Stimulated activated CD4-positive, alpha-beta T cell treated with anti-CD3 and anti-CD28 coated beads, Interleukin-4, amount 100 ng/mL, for 1 hour (primary cell): ENCODE measurements around the gene PAK4.
"Not testable (repeated sequence)": the region's sequence is repeated elsewhere in the genome, so short reads cannot be mapped to it uniquely, and the experiment has no call there.

Source experiments
- DNase-seq: peaks from one replicate; pipeline ENCODE4 v3.0.0-alpha.2; 2020

Gene PAK4

DNA sequence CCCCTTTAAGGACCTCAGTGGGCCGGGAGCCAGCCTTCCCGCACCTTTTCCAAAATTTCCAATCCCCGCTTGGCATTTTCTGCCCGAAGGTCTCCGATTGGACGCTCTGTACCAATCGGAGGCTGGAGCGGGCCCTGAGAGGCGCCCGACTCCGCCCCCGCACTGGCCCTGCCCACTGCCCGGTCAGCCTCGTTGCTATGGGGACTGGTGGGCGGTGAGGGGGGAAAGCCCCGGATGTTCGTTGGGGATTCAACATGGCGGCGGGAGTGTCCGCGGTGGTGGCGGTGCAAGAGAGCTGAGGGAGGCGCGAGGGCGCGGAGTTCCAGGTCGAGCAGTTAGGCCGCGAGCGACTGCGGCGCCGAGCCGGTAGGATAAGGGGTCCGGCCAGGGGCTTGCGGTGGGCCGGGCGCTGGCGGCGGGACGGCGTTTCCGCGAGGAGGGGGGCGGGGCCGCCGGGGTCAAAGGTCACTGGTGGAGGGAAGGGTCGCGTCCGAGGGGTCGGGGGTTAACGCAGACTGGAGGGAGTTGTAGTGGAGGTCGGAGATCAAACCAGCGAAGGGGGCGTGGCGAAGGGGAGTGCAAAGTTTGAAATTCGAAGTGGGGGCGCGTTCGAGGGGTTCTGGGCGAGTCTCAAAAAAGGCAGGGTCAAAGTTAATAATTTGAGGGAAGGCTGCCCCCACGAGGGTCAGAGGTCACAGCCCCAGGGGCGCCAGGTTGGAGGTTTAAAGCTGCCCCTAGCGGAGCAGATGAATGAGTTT lies at the start of gene PAK4:
Gene PAK4 (plus strand): TSS at position 233 of the 758 bp plus-strand sequence. CDS start 43,768 bp downstream, outside the sequence.
- peak; percentile 98 for DNase-seq

DNA sequence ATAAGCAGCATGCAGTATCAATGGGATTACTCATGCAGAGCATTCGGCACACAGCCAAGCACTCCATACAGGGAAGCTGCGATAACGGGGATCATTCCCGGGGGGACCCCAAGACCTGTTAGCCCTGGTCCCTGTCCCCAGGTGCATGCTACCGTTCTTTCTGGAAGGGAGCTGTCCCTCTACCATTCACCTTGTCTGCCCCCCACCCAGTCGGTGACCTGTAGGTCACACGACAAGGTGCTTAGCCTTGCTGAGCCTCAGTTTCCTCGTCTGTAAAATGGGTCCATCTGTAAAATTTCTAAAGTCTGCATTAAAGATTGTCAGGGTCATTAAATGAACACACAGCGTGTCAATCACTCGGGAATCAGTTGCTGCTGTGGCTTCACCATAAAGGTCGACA lies 48.3 kb upstream of the PAK4 start:
- no peak for DNase-seq

DNA sequence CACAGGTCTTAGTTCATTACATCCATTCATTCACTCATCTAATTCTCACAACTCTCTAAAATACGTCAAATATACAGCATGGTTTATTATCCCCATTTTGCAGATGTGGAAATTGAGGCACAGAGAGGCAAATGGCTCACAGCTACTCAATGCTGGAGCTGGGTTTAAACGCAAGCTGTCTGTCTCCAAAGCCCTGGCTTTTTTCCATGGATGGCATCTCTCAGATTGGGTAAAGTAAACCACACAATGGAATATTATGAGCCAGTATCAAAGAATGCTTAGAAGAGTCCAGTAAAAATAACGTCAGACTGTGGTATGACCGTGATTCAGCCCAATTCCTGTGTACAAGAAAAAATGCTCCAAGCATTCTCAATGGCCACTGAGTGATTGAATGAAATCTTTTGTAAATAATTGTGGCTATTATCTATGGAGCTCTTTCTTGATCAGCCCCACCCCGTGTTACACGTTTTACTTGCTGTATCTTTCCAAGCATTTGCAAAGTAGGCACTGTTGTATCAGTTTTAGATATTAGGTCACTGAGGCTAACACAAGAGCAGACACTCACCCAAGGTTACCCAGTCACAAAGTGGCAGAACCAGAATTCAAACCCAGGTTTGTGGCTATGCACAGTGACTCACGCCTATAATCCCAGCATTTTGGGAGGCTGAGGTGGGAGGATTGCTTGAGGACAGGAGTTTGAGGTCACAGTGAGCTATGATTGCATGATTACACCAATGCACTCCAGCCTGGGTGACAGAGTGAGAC lies 47.0 kb upstream of the PAK4 start:
- DNase-seq, result no peak

DNA sequence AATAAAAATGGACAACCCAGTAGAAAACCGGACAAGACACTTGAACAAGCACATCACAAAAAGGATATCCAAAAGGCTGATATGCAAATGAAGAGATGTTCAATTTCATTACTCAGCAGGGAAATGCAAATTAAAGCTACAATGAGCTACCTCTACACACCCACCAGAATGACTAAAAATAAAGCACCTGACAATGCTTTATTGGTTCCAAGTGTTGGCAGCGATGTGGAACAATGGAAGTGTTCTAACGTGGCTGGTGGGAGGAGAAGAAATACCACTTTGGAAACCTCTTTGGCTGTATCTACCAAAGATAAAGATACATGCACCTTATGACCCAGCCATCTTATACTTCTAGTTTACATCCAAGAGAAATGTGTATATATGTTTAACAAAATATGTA lies 45.2 kb upstream of the PAK4 start:
- no peak for DNase-seq

DNA sequence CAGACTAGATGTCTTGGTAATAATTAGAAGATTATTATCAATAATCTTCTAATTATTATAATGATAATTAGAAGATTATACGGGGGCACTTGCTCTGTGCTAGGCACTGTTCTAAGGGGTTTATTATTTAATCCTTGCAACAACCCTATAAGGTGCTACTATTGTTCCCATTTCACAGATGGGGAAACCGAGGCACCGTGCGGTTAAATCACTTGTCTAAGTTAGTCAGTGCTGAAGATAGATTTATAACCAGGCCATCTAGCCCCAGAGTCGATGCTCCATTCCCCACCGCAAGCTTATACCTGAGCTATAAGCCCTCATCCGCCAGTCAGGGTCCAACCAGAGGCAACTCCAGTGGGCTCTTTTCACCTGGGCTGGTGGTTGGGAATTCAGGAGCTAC lies 43.4 kb upstream of the PAK4 start:
- no peak for DNase-seq

DNA sequence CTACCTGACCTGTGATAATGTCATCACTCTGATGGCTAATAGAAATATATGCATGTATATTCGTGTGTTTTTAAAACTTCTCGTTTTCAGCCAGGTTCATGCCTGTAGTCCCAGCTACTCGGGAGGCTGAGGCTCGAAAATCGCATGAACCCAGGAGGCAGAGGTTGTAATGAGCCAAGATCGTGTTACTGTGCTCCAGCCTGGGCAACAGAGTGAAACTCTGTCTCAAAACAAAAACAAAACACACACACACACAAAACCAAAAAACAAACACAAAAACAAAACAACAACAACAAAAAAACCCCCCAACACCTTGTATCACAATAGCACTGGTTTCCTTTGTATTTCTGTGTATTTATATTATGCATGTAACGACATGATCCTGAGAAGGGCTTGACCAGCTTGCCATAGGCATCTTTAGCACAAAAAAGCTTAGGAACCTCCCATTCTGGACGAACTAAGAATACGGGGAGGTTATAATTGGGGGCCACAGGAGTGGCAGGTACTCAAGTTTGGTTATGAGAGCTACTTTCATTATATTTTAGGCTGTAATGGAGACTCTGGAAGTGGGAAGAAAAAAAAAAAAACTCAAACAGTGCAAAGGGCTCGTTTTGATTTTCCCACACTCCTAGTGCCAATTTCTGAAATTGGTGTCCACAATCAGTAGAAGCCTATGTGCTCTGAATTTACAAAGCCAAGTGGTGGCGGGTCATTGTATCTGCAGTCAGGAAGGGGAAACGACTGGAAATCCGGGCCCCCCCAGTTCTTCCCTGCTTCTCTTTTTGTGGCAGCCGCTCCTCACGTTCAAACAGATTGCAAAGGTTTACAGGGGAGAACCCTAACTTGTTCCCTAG lies 42.6 kb upstream of the PAK4 start:
- DNase-seq, result no peak

DNA sequence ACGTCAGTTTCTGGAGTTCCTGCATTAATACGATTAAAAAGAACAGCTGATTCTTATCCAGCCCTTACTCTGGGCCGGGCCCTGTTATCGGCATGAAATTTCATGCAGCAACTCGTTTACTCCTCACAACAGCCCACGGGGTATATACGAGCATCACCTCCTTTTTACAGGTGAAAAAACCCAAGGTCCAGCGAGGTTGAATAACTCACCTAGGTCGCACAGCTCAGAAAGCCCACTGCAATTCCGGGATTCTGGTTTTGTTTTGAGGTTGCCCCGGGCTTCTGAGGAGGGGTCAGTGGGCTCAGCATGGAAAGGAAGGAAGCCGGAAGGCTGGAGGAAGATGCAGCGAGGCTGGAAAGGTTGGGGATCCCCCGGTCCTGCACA lies 42.0 kb upstream of the PAK4 start:
- no peak for DNase-seq

DNA sequence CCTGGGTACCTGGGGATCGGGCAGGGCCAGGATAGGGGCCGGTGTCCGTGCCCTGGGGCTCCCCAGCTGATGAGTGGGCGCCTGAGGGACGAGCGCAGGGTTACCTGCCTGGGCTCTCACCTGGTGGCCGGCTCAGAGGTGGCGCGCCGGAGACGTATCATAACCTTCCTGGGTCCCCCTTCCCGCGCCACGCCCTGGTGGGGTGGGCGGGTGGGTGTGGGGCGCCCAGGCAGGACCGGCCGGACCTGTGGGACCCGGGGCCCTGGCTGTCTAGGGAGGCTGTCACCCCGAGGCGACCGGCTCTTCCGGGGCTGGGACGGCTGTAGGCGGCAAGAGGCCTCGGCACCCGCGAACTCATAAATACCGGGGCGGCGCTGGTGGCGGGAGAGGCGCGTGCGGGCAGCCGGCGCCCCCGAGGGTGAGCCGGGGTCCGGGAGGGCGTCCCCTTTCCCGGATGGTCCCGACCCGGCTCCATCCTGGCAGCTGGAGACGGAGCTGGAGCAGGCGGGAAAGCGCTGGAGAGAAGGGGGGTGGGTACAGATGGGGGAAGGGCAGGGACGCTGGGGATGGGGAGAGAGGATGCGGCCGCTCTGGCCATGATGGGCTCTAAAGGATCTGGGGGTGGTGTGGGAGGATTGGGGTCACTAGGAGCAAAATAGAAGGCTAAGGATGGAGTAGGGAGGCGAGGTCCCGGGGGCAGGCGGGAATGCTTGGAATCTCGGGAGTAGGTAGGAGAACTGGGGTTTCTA lies 41.4 kb upstream of the PAK4 start, which contains the start of gene ACP7:
Gene ACP7 (plus strand): TSS at position 386 of the 749 bp plus-strand sequence. CDS start 902 bp downstream, outside the sequence.
- DNase-seq, result peak; percentile 19

DNA sequence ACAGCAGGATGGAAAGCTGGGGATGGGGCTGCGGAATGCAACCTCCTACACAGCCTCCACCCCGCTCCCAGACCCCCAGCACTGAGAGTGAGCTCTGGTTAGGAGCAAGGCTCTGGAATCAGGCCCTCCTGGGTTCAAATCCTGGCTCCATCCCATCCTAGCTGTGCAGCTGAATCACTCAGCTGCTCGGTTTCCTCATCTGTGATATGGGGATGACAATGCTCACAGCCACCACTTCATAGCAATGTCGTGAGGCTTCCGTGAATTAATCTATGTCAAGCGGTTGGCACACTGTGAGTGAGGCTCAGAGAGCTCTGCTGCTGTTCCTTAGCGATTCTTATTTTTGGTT lies 40.9 kb upstream of the PAK4 start:
- no peak for DNase-seq

DNA sequence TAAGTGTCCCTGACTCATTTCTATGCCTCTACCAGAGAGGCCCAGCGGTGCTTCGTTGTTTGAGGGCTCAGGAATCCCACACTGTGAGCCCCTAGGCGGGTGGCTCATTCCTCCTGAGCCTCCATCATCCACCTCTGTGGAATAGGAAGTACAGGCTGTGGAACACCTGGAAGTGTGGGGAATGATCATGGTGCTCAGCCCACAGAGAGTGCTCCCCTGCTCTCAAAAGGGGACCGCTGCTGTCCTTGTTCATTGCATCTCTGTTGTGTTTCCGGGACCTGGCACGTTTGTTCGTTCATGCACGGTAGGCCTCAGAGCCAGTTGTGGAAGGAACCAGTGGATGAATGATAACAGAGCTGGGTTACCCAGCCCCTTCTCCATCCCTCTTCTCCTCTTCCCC lies 40.2 kb upstream of the PAK4 start:
- DNase-seq, result no peak

DNA sequence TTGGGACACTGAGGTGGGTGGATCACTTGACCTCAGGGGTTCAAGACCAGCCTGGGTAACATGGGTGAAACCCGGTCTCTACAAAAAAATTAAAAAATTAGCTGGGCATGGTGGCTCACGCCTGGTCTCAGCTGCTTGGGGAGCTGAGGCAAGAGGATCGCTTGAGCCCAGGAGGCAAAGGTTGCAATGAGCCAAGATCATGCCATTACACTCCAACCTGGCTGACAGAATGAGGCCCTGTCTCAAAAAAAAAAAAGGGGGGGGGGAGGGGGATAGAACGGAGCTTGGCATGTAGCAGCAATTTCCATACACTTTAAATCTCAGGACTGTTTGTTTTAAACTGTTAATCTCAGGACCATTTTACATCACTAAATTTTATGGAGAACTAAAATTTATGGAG lies 39.2 kb upstream of the PAK4 start:
- DNase-seq, result no peak

DNA sequence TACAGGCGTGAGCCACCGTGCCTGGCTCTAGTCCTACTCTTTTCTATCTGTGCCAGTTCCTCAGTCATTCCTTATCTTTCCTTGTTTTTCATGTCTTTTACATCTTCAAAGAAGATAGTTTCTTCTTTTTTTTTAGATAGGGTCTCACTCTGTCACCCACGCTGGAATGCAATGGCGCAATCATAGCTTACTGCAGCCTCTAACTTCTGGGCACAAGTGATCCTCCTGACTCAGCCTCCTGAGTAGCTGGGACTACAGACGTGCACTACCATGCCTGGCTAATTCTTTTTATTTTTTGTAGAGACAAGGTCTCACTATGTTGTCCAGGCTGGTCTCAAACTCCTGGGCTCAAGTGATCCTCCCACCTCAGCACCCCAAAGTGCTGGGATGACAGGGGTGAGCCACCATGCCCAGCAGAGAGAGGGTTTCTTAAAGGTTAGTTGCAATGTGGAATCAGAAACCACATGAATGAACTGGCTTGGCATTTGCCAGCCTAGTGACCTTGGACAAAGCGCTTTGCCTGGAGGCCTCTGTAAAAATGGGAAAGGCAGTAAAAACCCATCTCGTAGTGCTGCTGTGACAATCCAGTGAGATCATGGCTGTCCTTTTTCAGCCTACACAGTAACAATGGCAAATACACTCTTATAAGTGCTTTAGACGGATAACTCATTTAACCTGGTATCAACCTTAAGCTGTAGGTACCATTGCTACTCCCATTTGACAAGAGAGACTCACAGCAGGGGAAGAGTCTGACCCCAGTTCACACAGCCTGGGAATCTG lies 37.5 kb upstream of the PAK4 start:
- DNase-seq, result no peak

DNA sequence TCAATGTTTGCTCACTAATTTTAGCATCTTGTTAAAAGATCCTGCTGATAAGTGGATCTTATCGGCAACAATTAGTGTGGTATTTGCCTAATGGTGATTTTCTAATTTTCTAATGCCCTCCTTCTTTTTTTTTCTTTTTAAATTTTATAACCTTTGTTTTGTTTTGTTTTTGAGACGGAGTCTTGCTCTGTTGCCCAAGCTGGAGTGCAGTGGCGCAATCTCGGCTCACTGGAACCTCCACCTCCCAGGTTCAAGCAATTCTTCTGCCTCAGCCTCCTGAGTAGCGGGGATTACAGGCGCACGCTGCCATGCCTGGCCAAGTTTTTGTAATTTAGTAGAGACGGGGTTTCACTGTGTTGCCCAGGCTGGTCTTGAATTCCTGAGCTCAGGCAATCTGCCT lies 35.6 kb upstream of the PAK4 start:
- not testable (repeated sequence) for DNase-seq

DNA sequence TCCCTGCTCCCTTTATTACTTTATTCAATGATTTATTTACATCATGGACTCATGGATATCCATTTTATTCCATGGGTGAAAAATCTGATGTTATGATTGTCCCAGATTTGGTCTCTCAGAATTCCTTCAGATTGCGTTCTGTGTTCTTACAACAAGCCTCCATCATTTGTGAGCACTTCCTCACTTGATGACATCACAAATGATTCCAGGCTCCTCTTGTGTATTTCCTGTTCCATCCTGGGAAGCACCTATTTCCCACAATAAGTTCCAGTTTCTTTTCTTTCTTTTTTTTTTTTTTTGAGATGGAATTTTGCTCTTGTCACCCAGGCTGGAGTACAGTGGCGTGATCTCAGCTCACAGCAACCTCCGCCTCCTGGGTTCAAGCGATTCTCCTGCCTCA lies 34.7 kb upstream of the PAK4 start:
- no peak for DNase-seq

DNA sequence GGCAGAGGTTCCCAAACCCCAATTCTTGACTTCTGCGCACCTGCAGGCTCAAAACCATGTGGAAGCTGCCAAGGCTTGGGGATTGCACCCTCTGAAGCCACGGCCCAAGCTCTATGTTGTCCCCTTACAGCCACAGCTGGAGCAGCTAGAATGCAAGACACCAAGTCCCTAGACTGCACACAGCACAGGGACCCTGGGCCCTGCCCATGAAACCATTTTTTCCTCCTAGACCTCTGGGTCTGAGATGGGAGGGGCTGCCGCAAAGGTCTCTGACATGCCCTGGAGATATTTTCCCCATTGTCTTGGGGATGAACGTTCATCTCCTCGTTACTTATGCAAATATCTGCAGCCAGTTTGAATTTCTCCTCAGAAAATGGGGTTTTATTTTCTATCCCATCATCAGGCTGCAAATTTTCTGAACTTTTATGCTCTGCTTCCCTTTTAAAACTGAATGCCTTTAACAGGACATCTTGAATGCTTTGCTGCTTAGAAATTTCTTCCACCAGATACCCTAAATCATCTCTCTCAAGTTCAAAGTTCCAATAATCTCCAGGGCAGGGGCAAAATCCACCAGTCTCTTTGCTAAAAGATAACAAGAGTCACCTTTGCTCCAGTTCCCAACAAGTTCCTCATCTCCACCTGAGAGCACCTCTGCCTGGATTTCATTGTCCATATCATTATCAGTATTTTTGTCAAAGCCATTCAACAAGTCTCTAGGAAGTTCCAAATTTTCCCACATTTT lies 29.6 kb upstream of the PAK4 start:
- not testable (repeated sequence) for DNase-seq

DNA sequence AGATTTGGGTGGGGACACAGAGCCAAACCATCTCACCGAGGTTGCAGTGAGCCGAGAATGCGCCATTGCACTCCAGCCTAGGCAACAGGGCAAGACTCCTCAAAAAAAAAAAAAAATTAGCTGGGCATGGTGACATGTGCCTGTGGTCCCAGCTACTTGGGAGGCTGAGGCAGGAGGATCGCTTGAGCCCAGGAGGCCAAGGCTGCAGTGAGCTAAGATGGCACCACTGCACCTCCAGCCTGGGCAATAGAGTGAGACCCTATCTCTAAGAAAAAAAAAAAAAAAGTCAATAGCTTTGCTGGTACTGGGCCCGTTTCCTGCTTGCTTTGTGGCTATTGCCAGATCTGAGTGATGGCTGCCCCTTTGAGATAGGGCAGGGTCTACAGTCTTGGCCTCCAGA lies 28.3 kb upstream of the PAK4 start:
- no peak for DNase-seq

DNA sequence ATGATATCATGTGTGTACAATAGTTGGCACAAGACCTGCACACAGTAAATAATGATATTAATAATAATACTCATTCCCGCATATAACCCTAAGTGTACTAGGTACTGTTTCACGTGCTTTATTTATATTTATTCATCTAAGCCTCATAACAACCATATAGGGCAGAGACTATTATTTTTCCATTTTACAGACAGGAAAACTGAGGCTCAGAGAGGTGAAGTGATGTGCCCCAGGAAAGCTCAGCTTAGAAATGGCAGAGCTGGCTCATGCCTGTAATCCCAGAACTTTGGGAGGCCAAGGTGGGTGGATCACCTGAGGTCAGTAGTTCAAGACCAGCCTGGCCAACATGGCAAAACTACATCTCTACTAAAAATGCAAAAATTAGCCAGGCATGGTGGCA lies 27.9 kb upstream of the PAK4 start:
- no peak for DNase-seq

DNA sequence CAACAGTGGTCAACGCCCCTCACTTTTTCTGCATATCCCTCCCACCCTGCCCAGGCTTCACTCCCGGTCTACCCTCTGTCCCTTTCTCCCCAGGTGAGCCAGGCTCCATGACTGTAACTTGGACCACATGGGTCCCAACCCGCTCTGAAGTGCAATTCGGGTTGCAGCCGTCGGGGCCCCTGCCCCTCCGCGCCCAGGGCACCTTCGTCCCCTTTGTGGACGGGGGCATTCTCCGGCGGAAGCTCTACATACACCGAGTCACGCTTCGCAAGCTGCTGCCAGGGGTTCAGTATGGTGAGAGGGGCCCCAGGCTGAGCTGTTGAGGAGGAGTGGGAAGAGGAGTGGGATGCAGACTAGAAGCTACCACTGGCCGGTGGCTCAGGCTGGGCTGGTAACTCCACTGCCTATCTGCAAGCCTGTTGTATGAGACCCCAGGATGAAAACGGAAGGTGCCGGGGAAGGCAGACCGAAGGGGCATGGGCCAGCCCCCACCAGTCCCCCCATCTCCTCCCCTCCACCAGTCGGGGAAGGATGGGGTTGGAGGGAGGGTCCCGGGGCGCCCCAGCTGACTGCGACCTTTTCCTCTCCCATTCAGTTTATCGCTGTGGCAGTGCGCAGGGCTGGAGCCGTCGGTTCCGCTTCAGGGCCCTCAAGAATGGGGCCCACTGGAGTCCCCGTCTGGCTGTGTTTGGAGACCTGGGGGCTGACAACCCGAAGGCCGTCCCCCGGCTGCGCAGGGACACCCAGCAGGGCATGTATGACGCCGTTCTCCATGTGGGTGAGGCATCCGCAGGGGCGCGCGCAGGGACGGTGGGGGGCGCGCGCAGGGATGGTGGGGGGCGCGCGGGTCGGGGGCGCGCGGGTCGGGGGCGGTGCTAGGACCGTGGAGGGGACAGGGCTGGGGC lies 27.0 kb upstream of the PAK4 start:
- no peak for DNase-seq

DNA sequence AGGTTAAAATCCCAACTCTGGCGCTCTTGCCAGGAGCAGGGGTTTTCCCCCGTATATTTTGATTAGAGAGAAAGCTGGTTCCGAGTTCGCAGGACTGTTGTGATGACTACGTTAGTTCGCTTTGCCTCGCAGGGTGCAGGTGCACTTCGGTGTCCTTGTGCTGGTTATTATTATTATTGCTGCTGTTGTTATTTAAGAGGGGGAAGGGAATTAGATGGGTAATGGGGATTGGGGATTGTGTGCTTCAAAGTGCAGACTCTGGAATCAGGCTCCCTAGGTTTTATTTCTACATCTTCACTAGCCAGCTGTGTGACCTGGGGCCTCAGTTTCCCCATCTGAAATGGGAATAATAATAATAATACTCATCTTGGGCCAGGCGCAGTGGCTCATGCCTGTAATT lies 26.2 kb upstream of the PAK4 start:
- no peak for DNase-seq
